LNCAP (cell line): ENCODE results near the gene TMEM126B.

Experiments used
- CTCF ChIP-seq: fragments of 450-650 bp; IDR thresholded peaks from 2 replicates; pipeline ENCODE4 v1.5.1; 2017; ENCODE audit warnings: mild to moderate bottlenecking

Gene TMEM126B

DNA sequence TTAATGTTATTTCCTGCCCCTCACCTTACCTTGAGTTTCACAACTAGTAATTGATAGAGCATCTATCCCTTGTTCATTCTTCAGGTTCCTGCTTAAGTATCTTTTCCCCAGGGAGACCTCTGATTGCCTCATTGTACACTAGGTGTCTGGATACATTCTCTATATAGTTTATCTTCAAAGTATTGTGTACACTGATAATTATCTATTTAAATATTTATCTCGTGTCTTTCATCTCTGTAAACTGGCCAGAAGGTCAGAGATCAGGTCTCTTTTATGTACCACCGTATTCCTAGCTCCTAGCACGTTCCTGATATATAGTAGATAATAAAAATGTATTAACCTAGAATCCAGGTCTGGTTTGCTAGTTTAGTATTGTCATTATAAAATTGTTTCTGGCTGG, 6.4 kb downstream of the TMEM126B start:
- no peak for TF ChIP-seq CTCF

DNA sequence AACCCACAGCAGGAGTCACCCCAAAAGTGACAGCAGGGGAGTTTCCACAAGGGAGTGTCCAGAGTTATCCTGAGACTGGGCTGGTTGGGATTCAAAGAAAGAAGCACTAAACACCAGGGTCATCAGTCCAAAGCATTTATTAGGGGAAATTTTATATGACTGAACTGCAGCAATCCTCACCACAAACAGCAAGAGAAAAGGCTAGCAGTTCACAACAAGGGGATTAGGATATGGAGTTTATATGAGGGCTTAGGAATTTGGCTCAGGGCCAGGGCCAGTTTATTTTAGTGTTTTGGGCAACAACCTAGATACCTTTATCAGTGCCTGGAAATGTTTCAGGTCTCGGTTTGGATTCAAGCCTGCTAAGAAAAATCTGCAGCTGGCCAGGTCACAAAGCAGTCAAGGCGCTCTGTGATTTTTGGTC, 14.8 kb downstream of the TMEM126B start:
- no peak for TF ChIP-seq CTCF

DNA sequence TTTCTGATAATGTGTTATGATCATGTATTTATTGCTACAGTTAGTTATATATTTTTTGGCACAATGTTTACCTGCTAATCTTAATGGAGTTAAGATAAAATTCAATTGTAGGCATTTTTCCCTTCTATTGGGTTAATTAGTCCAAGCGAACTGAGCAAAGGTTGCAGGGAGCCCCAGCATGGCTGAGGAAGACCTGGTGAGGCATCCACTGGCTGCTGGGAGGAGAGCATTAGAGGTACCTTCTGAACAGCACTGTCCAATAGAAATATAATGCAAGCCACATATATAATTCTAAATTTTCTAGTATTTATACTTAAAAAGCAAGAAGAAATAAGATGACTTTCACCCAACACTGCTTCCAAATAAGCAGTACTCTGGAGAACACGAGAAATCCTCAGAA, 18.7 kb downstream of the TMEM126B start:
- no peak for TF ChIP-seq CTCF

DNA sequence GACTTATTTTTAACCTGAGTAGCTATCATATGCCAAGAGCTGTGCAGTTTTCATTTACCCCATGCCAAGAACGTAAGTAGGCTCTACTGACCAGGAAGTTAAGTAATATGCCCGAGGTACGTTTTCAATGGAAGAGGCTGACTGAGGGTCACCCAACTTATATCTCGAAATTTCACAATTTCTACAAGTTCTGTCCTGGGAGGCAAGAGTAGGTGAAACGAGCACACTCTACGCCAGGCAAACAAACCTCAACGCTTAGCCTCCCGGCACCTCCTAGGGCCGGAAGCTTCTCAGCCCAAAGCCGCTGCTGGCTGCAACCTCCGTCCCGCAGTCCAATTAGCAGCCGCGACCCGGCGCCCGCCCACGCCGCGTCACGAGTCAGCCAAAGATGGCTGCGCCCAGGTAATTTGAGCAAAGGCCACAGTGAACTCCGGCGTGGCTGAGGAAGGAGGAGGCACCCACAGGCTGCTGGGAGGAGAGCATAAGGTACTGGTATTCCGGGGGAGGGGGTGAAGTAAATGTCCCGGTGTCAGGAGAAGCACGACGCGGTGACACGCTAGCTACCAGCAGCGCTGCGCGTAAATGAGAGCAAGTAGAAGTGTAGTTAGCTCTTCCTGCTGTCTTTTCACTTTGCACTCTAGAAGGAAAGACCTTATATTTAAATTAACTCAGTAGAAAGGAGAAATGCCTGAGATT, 19.4 kb downstream of the TMEM126B start, which contains the start of gene TMEM126A:
Gene TMEM126A (plus strand): TSS at position 364 of the 696 bp plus-strand sequence. CDS start 2,289 bp downstream, outside the sequence.
- no peak for TF ChIP-seq CTCF

- TF ChIP-seq CTCF = no peak
These were observed 22.7 kb downstream of the TMEM126B start for GRCh38 chr11:85651118-85651517.

- no peak for TF ChIP-seq CTCF
These were observed 24.5 kb downstream of the TMEM126B start for GRCh38 chr11:85652786-85653447.

DNA sequence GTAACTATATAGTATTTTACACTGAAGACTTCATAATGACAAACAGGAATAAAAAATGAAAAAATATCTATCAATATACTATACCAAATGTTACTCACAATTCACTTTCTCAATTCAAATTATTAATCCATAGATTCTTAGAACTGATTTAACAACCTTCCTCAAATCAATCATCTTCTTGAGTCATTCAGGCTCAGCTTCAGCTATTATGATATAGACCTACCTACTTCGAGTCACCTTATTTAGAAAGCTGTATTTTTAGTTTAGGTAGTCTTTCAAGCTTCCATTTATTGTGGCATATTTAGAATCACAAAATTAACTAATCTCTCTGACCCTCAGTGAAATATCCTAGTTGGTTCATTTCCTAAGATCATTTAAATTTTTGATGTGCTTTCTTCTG, 28.4 kb downstream of the TMEM126B start:
- TF ChIP-seq CTCF = no peak
